Cardiac muscle cell (in vitro differentiated cells and primary cell): ENCODE data around the gene RASD1. TPM values are rescaled to one million over a fixed set of nuclear protein-coding genes. Genes with fewer than 3 reads are reported as not detected.

Source experiments
- DNase-seq, 2 donors: peaks; one replicate each; pipeline versions ENCODE4 v3.0.0 to v3.0.0-alpha.2; 2010 to 2017; ENCODE audit warnings: low read depth in 1 of 2, low spot score in 1 of 2
- H3K27ac ChIP-seq: fragments of 200-600 bp; sonication (generic); 2 replicates; pipeline ENCODE4 v1.5.1; 2016
- H3K27me3 ChIP-seq: fragments of 200-600 bp; sonication (generic); 2 replicates; pipeline ENCODE4 v1.6.0; 2016; ENCODE audit warnings: control low read depth
- H3K36me3 ChIP-seq: fragments of 200-600 bp; sonication (generic); 2 replicates; pipeline ENCODE4 v1.5.1; 2016; ENCODE audit warnings: control low read depth
- H3K4me1 ChIP-seq: fragments of 200-600 bp; sonication (generic); 2 replicates; pipeline ENCODE4 v1.8.1; 2017; ENCODE audit warnings: low read depth, mild to moderate bottlenecking, mixed run types
- H3K4me3 ChIP-seq: fragments of 200-600 bp; sonication (generic); 2 replicates; pipeline ENCODE4 v1.5.1; 2016; ENCODE audit warnings: mild to moderate bottlenecking
- H3K9me3 ChIP-seq: fragments of 200-600 bp; sonication (generic); 2 replicates; pipeline ENCODE4 v1.5.1; 2017; ENCODE audit warnings: low read depth, mild to moderate bottlenecking, control low read depth
- CTCF ChIP-seq: IDR thresholded peaks from 2 replicates; pipeline ENCODE4 v1.5.1; 2012; ENCODE audit warnings: low read depth, mild to moderate bottlenecking, low read length
- polyA plus RNA-seq: library from polyadenylated mRNA; unstranded; fragments of >200 nt; fragmentation: Nextera tagmentation; extraction: Ambion mirVana; gene quantifications from 2 replicates; pipeline ENCODE4 v1.2.1, GENCODE V29; 2016
- total RNA-seq: library from RNA; depleted of rRNA; stranded (reverse); fragments of >200 nt; gene quantifications from 2 replicates; pipeline ENCODE4 v1.2.3, GENCODE V29; 2016

The RASD1 gene
- total and polyA plus RNA-seq, 2 experiments from 2014 or later, result 24.3 to 28.4 TPM

GRCh38 chr17:17525956-17526355 lies 29.8 kb upstream of the RASD1 start:
- Histone ChIP-seq H3K4me1 (peaks cover 10% of the 10 kb centered on the region), H3K36me3 (no peaks in the 10 kb centered on the region), H3K4me3 (no peak overlapping the region), H3K27ac (no peak overlapping the region), H3K27me3 (no peaks in the 10 kb centered on the region), H3K9me3 (no peaks in the 10 kb centered on the region)
- TF ChIP-seq CTCF, result no peak
- no peak for DNase-seq

GRCh38 chr17:17525311-17525710 lies 29.1 kb upstream of the RASD1 start:
- H3K9me3 ChIP-seq, result no peaks in the 10 kb centered on the region
- H3K27me3 ChIP-seq, result no peaks in the 10 kb centered on the region
- DNase-seq, result no peak
- TF ChIP-seq CTCF, result no peak
- no peak overlapping the region for H3K27ac ChIP-seq
- no peaks in the 10 kb centered on the region for H3K36me3 ChIP-seq
- H3K4me3 ChIP-seq, result no peak overlapping the region
- H3K4me1 ChIP-seq, result peaks cover 10% of the 10 kb centered on the region

- H3K27me3 ChIP-seq, result no peaks in the 10 kb centered on the region
- no peak overlapping the region for H3K4me3 ChIP-seq
- peak overlapping the region; percentile 47 for H3K27ac ChIP-seq
- no peaks in the 10 kb centered on the region for H3K9me3 ChIP-seq
- no peak for DNase-seq
- H3K36me3 ChIP-seq, result no peaks in the 10 kb centered on the region
- TF ChIP-seq CTCF, result no peak
- peaks cover 10% of the 10 kb centered on the region for H3K4me1 ChIP-seq
These were observed 27.7 kb upstream of the RASD1 start for GRCh38 chr17:17523731-17524490.

GRCh38 chr17:17523001-17523730 lies 27.0 kb upstream of the RASD1 start:
- no peak overlapping the region for H3K4me3 ChIP-seq
- H3K4me1 ChIP-seq, result peaks cover 10% of the 10 kb centered on the region
- H3K9me3 ChIP-seq, result no peaks in the 10 kb centered on the region
- DNase-seq, result no peak
- no peaks in the 10 kb centered on the region for H3K27me3 ChIP-seq
- H3K27ac ChIP-seq, result peak overlapping the region; percentile 47
- no peaks in the 10 kb centered on the region for H3K36me3 ChIP-seq
- TF ChIP-seq CTCF, result no peak

GRCh38 chr17:17520599-17521232 lies 24.5 kb upstream of the RASD1 start:
- H3K9me3 ChIP-seq, result no peaks in the 10 kb centered on the region
- H3K4me3 ChIP-seq, result no peak overlapping the region
- no peak overlapping the region for H3K27ac ChIP-seq
- no peaks in the 10 kb centered on the region for H3K27me3 ChIP-seq
- TF ChIP-seq CTCF, result no peak
- H3K4me1 ChIP-seq, result peaks cover 18% of the 10 kb centered on the region
- no peak for DNase-seq
- H3K36me3 ChIP-seq, result no peaks in the 10 kb centered on the region
